ENCODE measurements around the gene HGS. TPM values are rescaled to one million over a fixed set of nuclear protein-coding genes. Genes with fewer than 3 reads are reported as not detected.

The HGS gene
- total and polyA plus RNA-seq, 2 of the 13 experiments (the other 11 are each of a cell fraction or from before 2014, with no cell fraction given): 73.3 to 78.1 TPM

DNA sequence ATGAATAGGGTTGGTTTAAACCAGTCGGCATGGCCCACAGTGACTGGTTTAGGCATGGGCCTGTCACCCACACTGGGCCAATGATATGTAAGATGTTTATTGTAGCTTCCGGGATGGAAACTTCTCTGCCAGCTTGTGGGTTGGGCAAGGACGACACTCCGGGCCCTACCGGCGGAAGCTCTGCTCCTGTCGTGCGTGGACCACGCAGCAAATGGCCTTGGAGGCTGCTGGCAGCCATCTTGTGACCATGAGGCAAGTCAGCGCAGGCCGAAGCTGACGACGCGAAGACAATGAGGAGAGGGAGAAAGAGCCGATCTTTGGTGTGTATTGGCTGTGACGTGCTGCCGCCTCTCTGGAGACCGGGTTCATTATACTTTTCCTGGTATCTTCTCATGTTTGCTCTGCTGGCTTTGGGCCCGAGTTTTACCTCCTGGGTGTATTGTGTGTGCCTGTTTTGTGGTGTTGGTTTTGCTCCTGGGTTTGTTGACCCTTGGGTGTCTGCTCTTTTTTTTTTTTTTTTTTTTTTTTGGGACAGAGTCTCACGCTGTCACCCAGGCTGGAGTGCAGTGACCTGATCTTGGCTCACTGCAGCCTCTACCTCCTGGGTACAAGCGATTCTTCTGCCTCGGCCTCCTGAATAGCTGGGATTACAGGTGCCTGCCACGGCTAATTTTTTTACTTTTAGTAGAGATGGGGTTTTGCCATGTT is 43.7 kb downstream of the HGS start (continued):
- TF ChIP-seq, protein P1, sequence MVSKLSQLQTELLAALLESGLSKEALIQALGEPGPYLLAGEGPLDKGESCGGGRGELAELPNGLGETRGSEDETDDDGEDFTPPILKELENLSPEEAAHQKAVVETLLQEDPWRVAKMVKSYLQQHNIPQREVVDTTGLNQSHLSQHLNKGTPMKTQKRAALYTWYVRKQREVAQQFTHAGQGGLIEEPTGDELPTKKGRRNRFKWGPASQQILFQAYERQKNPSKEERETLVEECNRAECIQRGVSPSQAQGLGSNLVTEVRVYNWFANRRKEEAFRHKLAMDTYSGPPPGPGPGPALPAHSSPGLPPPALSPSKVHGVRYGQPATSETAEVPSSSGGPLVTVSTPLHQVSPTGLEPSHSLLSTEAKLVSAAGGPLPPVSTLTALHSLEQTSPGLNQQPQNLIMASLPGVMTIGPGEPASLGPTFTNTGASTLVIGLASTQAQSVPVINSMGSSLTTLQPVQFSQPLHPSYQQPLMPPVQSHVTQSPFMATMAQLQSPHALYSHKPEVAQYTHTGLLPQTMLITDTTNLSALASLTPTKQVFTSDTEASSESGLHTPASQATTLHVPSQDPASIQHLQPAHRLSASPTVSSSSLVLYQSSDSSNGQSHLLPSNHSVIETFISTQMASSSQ (IDR thresholded peaks at IDR 0.05; ENCODE audit: low read depth): no peak
- TF ChIP-seq, protein P1 (CRISPR knock-in tag; IDR thresholded peaks at IDR 0.05; ENCODE audit: borderline replicate concordance): peak; percentile 74
- TF ChIP-seq HNF4A (CRISPR knock-in tag; IDR thresholded peaks at IDR 0.05): no peak; the same call in 1 of the 2 replicates
- TF ChIP-seq NR2F1 (CRISPR knock-in tag; IDR thresholded peaks at IDR 0.05): peak in 1 of 2 experiments; percentile 53; a peak in 2 of 4 replicates
- TF ChIP-seq ZNF563 (CRISPR knock-in tag; IDR thresholded peaks at IDR 0.05): peak; percentile 98
- TF ChIP-seq NR2F6 (IDR thresholded peaks at IDR 0.05): 0 out of 2 replicates have a peak, but pooled peaks have one; percentile 8
- peak; percentile 86 for TF ChIP-seq NR2F6 (CRISPR knock-in tag; IDR thresholded peaks at IDR 0.05)
- peak; percentile 96 for TF ChIP-seq ZNF256 (CRISPR knock-in tag; conservative IDR thresholded peaks at IDR 0.05)
- no peak for TF ChIP-seq FIP1L1 (IDR thresholded peaks at IDR 0.05; ENCODE audit: borderline replicate concordance, insufficient read depth, low read depth, low read length)
- TF ChIP-seq CC2D1A (CRISPR knock-in tag; IDR thresholded peaks at IDR 0.05): peak; percentile 75; the same call in 1 of the 2 replicates
- TF ChIP-seq NFE2 (CRISPR knock-in tag; IDR thresholded peaks at IDR 0.05): no peak
- TF ChIP-seq, protein P2, sequence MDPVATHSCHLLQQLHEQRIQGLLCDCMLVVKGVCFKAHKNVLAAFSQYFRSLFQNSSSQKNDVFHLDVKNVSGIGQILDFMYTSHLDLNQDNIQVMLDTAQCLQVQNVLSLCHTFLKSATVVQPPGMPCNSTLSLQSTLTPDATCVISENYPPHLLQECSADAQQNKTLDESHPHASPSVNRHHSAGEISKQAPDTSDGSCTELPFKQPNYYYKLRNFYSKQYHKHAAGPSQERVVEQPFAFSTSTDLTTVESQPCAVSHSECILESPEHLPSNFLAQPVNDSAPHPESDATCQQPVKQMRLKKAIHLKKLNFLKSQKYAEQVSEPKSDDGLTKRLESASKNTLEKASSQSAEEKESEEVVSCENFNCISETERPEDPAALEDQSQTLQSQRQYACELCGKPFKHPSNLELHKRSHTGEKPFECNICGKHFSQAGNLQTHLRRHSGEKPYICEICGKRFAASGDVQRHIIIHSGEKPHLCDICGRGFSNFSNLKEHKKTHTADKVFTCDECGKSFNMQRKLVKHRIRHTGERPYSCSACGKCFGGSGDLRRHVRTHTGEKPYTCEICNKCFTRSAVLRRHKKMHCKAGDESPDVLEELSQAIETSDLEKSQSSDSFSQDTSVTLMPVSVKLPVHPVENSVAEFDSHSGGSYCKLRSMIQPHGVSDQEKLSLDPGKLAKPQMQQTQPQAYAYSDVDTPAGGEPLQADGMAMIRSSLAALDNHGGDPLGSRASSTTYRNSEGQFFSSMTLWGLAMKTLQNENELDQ (CRISPR knock-in tag; IDR thresholded peaks at IDR 0.05; ENCODE audit: borderline replicate concordance): peak; percentile 90; the same call in 1 of the 2 replicates
- TF ChIP-seq, protein P3, sequence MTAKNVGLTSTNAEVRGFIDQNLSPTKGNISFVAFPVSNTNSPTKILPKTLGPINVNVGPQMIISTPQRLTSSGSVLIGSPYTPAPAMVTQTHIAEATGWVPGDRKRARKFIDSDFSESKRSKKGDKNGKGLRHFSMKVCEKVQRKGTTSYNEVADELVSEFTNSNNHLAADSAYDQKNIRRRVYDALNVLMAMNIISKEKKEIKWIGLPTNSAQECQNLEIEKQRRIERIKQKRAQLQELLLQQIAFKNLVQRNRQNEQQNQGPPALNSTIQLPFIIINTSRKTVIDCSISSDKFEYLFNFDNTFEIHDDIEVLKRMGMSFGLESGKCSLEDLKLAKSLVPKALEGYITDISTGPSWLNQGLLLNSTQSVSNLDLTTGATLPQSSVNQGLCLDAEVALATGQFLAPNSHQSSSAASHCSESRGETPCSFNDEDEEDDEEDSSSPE (CRISPR knock-in tag; IDR thresholded peaks at IDR 0.05): peak; percentile 98
- peak; percentile 91 for TF ChIP-seq ZZZ3 (CRISPR knock-in tag; IDR thresholded peaks at IDR 0.05; ENCODE audit: borderline replicate concordance)
- TF ChIP-seq RARA (CRISPR knock-in tag; IDR thresholded peaks at IDR 0.05): peak; percentile 77
- peak; percentile 85 for TF ChIP-seq ZNF446 (CRISPR knock-in tag; IDR thresholded peaks at IDR 0.05)
- TF ChIP-seq, protein P4, sequence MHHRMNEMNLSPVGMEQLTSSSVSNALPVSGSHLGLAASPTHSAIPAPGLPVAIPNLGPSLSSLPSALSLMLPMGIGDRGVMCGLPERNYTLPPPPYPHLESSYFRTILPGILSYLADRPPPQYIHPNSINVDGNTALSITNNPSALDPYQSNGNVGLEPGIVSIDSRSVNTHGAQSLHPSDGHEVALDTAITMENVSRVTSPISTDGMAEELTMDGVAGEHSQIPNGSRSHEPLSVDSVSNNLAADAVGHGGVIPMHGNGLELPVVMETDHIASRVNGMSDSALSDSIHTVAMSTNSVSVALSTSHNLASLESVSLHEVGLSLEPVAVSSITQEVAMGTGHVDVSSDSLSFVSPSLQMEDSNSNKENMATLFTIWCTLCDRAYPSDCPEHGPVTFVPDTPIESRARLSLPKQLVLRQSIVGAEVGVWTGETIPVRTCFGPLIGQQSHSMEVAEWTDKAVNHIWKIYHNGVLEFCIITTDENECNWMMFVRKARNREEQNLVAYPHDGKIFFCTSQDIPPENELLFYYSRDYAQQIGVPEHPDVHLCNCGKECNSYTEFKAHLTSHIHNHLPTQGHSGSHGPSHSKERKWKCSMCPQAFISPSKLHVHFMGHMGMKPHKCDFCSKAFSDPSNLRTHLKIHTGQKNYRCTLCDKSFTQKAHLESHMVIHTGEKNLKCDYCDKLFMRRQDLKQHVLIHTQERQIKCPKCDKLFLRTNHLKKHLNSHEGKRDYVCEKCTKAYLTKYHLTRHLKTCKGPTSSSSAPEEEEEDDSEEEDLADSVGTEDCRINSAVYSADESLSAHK (CRISPR knock-in tag; IDR thresholded peaks at IDR 0.05; ENCODE audit: borderline replicate concordance): peak; percentile 86; the same call in 1 of the 2 replicates
